AG04449 (cell line): ENCODE data around the gene CFAP161.

ENCODE experiments used
- CTCF ChIA-PET: fragments of 350-600 bp; formaldehyde crosslinking; extraction: SDS; loops from one replicate; lab custom pipeline; 2021; ENCODE audit warnings: antibody characterized with exemption; lab: Yijun Ruan, JAX
- POLR2A ChIA-PET: fragments of 400-600, 350-600 bp; formaldehyde crosslinking; extraction: SDS; loops from one replicate; lab custom pipeline; 2020; ENCODE audit warnings: antibody characterized with exemption, inconsistent platforms; lab: Yijun Ruan, JAX
- DNase-seq: peaks from one replicate; pipeline ENCODE4 v3.0.0-alpha.2; 2010; ENCODE audit warnings: low read depth, low spot score
- H3K4me3 ChIP-seq: 2 replicates; pipeline ENCODE4 v1.5.1; 2011; ENCODE audit warnings: low read depth, mild to moderate bottlenecking, control low read depth, low read length
- TF ChIP-seq, protein P1 (sequence below): IDR thresholded peaks from one replicate; pipeline ENCODE4 v1.5.1; 2011; ENCODE audit warnings: mild to moderate bottlenecking, moderate library complexity, low read length, control low read depth, inconsistent platforms; ENCODE audit not compliant: insufficient read depth; ENCODE audit errors: missing control alignments

Gene CFAP161

DNA sequence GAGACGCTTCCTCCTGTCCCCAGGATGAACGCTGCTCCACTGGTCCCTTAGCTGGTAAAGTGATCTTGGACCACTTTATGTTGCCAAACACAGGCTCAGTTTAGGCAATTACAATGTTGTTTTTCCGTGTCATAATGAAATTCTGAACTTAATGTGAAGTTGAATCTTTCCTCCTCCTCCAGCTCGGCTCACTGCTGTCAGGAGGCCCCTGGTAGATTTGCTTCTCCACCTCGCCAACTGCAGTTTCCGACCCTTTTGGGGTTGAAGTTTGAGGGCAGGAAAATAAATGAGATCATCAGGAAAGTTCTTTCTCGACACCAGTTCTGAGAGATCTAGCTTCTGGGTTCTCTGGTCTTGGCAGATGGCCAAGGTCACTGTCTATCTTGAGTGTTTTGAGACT lies 27.8 kb downstream of the CFAP161 start:
- CTCF ChIA-PET, result interaction anchor here (1.2 to 7.4 kb wide), 2 partner anchors 55 to 104 kb away, joined by 5 to 108 read pairs; no protein-coding TSS in a partner anchor
- no peak for DNase-seq
- POLR2A ChIA-PET, result no interaction called here
- TF ChIP-seq, protein P1, sequence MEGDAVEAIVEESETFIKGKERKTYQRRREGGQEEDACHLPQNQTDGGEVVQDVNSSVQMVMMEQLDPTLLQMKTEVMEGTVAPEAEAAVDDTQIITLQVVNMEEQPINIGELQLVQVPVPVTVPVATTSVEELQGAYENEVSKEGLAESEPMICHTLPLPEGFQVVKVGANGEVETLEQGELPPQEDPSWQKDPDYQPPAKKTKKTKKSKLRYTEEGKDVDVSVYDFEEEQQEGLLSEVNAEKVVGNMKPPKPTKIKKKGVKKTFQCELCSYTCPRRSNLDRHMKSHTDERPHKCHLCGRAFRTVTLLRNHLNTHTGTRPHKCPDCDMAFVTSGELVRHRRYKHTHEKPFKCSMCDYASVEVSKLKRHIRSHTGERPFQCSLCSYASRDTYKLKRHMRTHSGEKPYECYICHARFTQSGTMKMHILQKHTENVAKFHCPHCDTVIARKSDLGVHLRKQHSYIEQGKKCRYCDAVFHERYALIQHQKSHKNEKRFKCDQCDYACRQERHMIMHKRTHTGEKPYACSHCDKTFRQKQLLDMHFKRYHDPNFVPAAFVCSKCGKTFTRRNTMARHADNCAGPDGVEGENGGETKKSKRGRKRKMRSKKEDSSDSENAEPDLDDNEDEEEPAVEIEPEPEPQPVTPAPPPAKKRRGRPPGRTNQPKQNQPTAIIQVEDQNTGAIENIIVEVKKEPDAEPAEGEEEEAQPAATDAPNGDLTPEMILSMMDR, result no peak
- no peak overlapping the region for H3K4me3 ChIP-seq

DNA sequence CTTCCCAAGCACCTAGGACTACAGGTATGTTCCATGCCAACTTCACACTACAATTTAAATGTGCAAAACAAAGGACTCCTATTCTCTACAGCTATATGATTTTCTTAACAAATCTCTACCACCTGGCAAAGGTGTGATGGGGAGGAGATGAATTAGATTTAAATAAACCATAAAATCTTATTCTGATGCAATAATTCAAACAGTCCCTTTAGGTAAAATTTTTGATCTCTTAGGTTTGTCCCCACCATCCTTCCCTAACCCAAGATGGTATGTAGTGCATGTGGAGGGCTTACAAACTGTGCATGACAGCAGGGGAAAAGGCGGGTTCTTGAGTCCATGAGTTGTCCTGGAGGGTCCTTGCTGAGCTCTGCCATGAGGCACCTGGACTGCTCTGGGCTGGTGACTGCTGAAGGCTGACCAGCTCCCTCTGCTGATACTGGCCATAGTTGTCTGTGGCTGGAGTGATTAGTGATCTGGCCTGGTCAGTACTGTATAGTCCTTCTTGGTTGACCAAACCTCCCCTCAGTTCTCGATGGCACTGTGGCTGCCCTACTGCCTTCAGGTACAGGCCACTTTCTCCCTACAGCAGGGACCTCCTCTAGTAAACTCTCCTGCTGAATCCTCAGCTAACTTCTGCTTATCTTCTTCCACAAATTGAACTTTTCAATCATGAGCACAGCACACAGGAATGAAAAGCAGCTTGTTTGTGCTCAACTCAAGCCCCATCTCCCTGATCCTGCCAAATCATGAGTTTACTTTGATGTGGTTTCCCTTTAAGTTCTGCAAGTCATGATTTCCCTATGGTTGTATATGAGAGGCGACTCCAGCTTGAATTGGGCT lies 30.1 kb downstream of the CFAP161 start:
- peak; percentile 72 for DNase-seq
- ChIA-PET CTCF (interaction anchor here (0.6 to 7.4 kb wide), 14 partner anchors 9 to 111 kb away, joined by 3 to 108 read pairs (median 4); no protein-coding TSS in a partner anchor), POLR2A (interaction anchor here (0.6 to 1.0 kb wide), 5 partner anchors 9 to 27 kb away, joined by 3 to 4 read pairs (median 3); no protein-coding TSS in a partner anchor)
- no peak overlapping the region for H3K4me3 ChIP-seq
- TF ChIP-seq, protein P1, result peak; percentile 5

- CTCF ChIA-PET, result interaction anchor here (0.8 to 7.4 kb wide), 5 partner anchors 8 to 101 kb away, joined by 3 to 108 read pairs (median 4); no protein-coding TSS in a partner anchor
- no peak overlapping the region for H3K4me3 ChIP-seq
- TF ChIP-seq, protein P1, result no peak
- DNase-seq, result no peak
- POLR2A ChIA-PET, result no interaction called here
These were observed 31.5 kb downstream of the CFAP161 start for GRCh38 chr15:81165535-81165934.

DNA sequence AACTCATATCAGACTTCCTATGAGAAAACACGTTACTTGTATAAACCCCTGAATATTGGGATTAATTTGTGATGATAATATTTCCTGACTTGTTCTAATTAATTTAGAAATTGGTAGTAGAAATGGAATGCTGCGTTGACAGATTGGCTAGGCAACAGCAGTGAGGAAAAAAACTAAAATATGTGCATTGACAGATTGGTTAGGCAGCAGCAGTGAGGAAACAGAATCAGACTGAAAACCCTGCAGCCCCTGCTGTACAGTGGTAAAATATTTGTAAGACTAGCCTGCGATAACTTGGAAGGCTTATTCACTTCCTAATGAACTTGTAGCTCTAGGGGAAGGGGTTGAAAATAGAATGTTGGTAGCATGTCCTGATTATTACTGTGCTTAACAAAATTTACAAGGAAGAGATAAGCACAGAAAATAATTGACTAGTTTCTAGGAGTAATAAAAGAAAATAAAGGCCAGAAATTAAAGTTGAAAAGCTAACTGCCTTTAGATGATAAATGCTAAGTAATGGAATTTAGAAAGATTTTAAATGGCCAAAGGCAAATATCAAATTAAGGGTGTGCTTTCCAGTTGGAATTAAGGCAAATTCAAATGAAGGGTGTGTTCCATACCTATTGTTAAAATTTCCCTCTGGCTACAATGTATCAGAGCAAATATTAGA lies 32.7 kb downstream of the CFAP161 start:
- DNase-seq, result no peak
- TF ChIP-seq, protein P1, result no peak
- no peak overlapping the region for H3K4me3 ChIP-seq
- ChIA-PET CTCF (interaction anchor here (0.7 to 1.4 kb wide), 3 partner anchors 11 to 100 kb away, joined by 3 to 10 read pairs (median 4); no protein-coding TSS in a partner anchor), POLR2A (no interaction called here)

- POLR2A ChIA-PET, result no interaction called here
- TF ChIP-seq, protein P1, result no peak
- no peak for DNase-seq
- no peak overlapping the region for H3K4me3 ChIP-seq
- CTCF ChIA-PET, result interaction anchor here (1.0 to 4.5 kb wide), 5 partner anchors 9 to 233 kb away, joined by 3 to 27 read pairs (median 4); no protein-coding TSS in a partner anchor
These were observed 34.1 kb downstream of the CFAP161 start for GRCh38 chr15:81168131-81168526.
